Dermis microvascular lymphatic vessel endothelial cell (primary cell): Measurements from ENCODE around the gene ACTC1. TPM values are rescaled to one million over a fixed set of nuclear protein-coding genes. Genes with fewer than 3 reads are reported as not detected.
"Not testable (repeated sequence)": the region's sequence is repeated elsewhere in the genome, so short reads cannot be mapped to it uniquely, and the experiment has no call there.

Experiments used
- DNase-seq, 2 donors: peaks; one replicate each; pipeline versions ENCODE4 v3.0.0 to v3.0.0-alpha.2; 2010; ENCODE audit warnings: low read depth in 2 of 2
- total RNA-seq: library from RNA; depleted of rRNA; stranded (reverse); fragments of >200 nt; gene quantifications from 2 replicates; pipeline ENCODE4 v1.2.1, GENCODE V29; 2014

The ACTC1 gene
- total RNA-seq, result not detected in 2 replicates

DNA sequence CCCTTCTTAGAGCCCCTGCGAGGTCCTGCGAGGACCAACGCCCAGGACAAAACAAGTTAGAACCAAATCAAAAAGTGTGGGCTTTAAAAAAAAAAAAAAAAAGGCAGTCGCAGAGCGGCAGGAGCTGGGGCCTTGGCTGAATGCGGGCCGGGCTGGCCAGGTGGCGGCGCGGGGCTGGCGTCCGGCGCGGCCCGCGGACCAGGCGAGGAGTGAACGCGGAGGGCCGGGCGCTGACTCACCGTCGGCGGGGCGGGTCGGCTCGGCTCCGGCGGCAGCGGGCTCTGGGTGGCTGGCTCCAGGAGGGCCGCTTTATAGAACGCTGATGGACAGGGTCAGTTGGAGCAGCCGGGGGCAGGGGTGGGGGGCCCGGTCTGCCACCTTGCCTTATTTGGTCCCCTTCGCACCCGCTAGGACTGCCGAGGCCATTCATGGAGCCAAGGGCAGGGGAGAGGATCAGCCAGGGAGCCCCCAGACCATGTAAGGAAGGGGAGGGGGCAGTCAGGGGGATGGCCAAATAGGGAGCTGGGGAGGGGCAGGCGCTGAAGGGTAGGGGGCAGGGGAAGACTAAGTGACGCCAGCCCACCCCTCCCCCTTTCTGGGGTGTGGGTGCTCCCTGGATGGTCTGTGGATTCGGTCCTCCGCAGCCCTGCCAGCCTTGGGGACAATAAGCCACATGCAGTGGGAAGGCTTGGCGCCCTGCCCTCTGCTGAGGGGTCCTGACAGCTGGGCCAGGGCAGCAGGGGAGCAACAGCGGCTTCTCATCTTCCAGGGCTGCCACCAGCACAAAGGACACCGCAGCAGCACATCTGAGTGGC, at the start of gene ACTC1:
ACTC1 (minus strand) TSS at position 283 of the 815 bp plus-strand sequence. CDS start 741 bp downstream, outside the sequence.
- peak in 1 of 2 donors; percentile 46 for DNase-seq

DNA sequence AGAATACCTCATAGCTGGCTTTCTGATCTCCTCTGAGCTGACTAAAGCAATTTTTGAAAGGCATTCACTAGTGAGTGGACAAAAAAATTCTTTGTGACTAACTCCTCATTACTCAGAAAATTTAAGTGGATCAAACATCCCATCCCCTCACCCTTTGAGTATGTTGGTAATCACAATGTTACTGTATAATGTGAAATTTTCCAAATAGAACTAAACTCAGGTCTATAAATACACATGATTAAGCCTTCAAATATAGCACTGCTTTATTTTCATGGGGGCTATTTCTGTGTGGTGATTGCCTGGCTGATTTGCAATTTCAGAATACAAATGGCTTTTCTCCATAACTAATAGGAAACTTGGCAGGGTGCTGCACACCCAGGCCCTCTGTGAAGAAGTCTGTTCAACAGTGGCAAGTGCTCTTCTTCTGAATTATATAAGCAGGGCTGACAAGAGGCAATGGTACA, 45.9 kb upstream of the ACTC1 start:
- no peak for DNase-seq

DNA sequence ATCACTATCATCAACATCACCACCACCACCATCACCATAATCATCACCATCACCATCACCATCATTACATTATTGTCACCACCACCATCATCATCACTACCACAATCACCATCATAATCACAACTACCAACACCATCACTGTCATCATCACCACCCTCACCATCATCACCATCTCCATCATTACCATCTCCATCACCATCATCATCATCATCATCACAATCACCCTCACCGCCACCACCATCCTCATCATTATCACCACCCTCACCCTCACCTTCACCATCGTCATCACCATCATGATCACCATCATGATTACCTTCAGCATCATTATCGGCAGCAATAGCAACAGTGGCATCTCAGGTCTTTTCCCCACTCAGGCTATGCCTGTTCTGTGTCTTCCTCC, 42.9 kb upstream of the ACTC1 start:
- DNase-seq, result no peak

DNA sequence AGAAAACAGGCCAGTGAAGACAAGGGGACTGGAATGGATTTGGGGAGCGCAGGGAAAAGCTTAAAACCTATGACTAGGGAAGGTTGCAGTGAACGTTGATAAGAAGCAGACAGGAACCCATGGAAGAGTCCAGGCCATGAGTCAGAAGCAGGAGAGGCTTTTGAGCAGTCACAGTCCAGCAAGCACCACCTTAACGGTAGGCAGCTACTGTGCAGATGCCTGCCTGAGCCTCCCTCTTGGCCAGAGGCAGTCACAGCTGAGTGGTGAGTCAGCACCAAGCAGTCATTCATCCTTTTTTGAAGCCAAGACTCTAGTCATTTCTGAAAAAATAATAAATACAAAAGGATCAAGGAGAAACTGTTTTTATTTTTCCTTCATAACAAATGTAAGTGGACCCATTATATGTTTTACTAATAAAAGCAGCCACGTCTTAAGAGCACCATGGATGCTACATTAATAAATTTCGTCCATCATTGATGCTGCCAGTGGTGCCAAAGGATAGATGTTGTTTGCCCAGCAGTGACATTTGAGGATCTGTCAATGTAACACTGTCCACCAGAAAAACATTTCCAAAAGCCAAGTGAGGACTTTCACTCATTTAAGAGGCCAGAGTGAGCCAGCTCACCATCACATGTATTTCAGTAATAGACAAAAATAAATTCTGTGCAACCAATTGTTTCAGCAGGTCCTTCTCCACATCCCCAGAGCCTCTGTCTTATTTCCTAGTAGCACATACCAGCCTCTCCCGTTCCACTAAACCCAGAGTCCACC, 42.1 kb upstream of the ACTC1 start:
- DNase-seq, result peak in 1 of 2 donors; percentile 31

DNA sequence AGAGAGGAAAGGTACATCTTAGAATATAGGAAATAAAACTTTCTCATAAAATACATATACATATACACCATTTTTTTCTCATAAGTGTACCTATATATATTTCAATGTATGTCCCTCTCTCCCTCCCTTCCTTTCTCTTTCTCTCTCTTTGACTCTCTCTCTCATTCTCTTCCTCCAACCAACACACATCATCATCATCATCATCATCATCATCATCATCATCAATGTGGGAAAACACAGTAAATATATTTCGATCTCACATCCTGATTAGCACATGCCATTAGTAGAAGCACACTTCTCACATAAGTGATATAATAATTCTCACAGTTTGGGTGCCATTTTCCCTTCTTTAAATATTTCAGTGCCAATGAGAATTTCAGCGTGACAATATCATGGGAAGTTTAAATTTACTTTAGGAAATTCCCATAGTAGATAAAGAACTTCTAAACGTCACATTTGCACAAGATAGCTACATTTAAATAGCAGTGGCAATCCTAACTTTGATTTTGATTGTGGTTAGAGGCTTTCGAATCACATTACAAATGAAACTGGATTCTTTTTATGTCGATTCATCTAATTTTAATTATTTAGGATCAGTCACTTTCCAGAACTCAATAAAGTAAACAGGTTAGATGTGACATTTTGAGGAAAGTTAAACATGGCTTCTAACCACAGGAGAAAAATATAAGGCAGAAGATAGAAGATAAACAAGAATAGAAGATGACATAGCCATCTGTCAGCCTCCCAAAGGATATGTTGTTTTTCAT, 33.0 kb upstream of the ACTC1 start:
- DNase-seq, result no peak

DNA sequence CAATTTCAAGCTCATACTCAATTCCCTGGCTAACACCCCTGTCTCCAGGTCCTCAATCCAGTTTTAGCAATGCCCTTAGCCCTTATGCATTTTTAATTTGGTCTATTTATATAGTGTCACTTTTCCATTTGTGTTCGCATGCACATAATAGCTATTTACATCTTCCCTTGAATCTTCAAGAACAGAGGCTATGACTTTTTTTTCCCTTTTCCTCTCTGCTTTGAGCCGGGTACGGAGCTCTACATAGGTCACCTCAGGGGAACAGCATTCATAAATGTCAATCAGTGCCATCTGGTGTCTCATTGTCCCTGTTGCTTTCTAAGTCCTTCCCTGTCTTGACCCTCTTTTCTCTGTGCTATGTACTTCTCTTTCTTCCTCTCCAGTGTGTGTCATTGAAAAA, 26.5 kb upstream of the ACTC1 start:
- DNase-seq, result no peak

DNA sequence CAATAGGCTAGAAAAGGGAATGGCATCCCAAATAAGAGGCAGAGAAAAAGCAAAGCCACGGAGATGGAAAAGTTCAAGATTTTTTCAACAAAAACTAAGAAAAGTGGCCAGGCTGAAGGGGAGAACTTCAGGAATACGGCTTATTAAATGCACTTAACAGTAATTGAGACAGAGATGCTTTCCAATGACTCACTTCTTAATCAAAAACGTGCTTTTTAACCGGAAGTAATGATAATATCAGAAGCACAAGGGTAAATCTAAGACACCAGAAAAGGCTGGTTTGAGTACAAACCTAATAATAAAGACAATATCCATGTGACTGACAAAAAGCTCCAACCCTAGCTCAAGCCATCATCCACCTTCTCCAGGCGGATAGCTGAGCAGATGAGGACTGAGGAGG, 24.8 kb upstream of the ACTC1 start:
- DNase-seq, result no peak

DNA sequence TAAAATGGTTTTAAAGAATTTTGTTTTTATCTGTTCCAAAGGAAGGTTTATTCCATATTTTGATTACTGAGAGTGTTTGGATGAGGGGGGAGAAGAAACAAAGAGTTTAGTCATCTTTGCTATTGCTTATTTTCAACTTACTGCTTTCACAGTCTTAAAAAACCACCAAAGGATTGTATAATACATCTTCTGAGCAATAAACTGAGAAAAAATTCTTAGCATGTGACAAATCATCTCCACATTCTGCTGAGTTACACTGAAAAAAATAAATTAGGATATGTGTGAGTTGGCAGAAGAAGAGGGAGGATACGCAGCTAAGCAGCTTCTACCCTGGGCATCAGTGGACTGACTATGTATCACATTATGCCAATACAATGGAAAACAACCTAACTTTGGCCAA, 23.2 kb upstream of the ACTC1 start:
- DNase-seq, result no peak

DNA sequence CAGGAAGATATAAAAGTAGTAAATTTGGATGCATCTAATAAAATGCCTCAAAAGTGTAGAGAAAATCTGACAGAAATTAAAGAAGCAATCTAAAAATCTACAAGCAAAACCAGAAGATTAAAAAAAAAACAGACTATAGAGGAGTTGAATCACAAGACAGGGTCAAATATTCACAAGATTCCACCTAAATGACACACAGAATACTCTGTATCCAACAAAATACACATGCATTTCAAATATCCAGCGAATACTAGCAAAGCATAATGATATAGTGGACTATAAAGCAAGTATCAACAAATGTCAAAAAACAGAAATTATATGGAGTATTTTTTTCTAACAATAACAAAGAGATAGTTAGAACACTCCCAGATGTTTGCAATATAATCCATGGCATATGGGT, 20.5 kb upstream of the ACTC1 start:
- no peak for DNase-seq

DNA sequence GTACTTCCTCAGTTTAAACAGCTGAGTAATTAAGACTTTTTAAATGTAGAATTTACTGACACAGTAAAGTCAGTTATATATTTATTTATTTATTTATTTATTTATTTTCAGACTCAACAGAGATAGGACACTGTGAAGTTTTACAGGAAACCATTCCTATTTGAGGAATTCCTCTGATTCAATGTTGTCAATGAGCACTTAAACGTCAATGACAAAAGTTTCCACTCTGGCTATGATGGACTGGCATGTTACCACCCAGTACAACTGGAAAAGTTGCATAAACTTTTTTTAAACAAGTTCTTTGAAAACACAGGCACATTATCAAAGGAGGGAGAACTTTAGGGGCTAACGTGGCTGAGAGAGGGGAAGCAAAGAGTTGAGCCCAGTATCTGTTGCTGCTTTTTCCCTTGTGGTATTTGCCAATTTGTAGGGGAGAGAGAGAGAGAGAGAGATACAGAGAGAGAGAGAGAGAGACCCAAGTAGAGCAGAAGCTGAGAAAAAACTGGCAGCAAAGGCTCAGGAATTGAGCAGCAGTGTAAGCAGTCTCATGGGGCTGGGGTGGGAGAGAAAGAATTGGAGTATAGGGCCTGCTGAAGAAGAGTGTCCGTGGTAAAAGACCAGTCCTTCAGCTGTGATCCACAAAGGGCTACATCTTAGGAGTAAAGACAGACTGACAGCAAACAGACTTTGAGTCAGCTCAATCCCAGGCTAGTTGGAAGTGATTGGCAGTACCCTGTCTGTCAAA, 18.3 kb upstream of the ACTC1 start:
- DNase-seq, result peak in 1 of 2 donors; percentile 61

DNA sequence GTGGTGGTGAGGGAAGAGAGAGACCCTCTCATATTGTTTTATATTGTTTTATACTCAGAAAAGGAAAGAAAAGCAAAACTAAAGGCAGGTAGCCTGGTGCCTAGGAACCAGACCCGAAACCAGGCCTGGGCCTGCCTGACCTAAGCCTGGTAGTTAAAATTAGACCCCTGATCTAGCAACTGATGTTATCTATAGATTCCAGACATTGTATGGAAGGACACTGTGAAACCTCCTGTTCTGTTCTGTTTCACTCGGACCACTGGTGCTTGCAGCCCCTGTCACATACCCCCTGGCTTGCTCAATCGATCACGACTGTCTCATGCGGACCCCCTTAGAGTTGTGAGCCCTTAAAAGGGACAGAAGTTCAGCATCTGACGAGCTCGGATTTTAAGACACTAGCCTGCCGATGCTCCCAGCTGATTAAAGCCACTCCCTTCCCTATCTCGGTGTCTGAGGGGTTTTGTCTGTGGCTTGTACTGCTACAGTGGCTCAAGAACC, 17.6 kb upstream of the ACTC1 start:
- not testable (repeated sequence) for DNase-seq

DNA sequence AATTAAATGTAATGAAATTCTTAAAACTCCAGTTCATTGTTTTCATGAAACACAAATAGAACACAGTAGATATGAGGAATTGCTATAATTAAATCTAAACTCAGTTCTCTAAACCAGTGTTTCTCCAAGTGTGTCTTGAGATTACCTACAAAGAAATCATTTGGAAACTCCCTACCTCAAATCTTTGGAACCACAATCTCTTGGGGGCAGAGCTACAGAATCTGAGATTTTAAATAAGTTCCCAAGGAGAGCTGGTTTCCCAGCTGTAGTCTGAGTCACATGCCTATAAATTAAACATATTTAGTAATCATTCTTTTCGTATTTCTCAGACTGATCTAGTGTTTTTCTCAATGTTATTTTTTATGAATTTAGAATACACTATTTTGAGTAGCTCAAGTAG, 17.0 kb upstream of the ACTC1 start:
- DNase-seq, result no peak

DNA sequence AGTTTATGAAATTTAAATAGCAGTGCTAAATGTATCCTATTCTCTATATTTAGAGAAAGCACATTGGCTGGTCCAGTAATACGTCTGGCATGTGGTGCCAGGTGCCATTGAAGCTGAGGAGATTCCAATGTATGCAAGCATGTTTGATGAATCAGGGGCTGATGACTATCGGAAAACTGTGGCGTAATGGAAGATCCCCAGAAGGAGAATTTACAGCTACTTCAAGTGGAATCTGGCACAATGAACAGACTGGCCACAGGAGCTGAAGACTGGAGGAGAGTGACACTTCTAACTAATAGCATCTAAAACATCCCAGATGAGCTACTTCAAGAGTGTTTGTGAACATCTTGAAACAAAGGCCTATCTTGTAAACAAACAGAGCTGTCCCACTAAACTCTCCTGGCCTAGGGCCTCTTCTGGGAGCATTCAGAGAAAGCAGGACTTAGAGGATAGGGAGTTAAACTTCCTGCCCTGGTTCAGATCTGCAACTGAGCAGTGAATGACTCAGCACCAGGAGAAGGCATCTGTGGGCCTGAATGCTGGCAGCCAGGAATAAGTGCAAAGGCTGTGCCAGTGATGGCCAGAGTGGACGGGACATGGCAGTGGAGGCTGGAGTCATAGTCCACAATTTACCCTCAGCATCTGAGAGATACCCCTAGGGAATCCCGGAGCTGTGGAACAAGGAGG, 15.2 kb upstream of the ACTC1 start:
- no peak for DNase-seq

DNA sequence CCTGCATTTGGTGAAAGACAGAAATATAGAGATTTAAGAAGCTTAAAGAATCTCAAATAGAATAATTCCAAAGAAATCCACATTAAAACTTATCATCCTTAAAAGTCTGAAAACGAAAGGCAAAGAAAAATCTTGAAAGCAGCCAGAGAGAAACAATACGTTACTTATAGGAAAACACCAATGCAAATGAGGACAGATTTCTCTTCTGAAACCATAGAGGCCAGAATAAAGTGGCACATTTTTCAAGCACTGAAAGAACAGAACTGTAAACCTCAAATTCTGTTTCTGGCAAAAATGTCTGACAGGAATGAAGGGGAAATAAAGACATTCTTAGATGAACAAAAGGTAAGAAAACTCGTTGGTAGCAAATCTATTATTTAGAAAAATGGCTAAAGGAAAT, 13.8 kb upstream of the ACTC1 start:
- DNase-seq, result no peak

DNA sequence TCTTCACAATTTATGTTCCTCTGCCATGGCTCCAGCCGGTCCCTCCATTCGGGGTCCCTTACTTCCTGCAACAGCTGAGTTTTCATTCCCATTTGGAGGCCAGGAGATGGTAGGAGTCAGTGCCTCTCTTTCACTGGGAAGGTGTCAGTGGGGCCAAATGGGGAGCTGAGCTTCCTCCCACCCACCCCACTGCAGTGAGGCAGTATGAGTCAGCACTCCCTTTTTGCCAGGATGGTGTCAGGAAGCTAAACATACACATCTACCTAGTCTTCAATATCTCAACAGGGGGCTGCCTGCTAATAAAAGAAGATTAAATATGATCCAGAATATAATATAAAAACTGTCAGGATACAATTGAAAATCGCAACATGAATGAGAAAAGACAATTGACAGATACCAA, 12.7 kb upstream of the ACTC1 start:
- no peak for DNase-seq

DNA sequence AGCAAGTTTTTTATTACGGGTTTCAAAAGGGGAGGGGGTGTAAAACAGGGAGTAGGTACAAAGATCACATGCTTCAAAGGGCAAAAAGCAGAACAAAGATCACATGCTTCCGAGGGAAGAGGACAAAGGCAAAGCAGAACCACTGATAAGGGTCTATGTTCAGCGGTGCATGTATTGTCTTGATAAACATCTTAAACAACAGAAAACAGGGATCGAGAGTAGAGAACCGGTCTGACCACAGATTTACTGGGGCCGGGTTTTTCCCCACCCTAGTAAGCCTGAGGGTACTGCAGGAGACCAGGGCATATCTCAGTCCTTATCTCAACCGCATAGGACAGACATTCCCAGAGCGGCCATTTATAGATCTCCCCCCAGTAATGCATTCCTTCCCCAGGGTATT, 11.9 kb upstream of the ACTC1 start:
- DNase-seq, result not testable (repeated sequence)

DNA sequence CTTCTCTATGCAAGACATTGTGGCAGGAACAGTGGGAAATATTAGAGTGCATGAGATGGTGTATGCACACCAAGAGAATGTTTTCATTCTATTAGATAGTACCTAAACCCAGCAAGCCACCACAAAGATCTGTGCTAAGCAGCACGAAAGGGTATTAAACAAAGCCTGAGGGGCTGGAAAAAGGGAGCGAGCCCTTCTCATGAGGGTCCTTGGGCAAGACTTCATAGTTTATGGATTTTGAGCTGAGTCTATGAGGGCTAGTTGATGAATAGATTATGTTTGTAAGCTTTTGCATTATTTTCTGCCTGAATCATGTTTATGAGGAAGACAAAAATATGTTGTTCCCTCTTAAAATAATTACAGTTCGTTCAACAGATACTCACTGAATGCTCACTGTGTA, 9.4 kb upstream of the ACTC1 start:
- no peak for DNase-seq

DNA sequence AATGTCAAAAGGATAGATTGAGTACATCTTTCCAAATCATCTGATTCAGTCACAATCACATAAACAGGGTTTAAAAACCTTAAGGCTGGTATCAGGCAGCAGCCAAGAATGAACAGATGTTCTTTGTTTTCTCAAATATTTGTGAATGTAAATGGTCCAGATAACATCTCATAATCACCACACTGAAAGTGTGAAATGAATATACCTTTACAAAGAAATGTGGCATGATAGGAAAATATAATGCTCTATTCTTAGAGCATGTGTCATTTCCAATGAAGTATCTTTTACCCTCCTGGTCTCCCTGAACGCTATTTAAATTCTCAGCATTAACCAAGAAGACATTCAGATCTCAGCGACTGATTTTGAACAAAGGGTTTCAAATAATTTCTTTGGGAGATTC, 8.8 kb upstream of the ACTC1 start:
- DNase-seq, result no peak

DNA sequence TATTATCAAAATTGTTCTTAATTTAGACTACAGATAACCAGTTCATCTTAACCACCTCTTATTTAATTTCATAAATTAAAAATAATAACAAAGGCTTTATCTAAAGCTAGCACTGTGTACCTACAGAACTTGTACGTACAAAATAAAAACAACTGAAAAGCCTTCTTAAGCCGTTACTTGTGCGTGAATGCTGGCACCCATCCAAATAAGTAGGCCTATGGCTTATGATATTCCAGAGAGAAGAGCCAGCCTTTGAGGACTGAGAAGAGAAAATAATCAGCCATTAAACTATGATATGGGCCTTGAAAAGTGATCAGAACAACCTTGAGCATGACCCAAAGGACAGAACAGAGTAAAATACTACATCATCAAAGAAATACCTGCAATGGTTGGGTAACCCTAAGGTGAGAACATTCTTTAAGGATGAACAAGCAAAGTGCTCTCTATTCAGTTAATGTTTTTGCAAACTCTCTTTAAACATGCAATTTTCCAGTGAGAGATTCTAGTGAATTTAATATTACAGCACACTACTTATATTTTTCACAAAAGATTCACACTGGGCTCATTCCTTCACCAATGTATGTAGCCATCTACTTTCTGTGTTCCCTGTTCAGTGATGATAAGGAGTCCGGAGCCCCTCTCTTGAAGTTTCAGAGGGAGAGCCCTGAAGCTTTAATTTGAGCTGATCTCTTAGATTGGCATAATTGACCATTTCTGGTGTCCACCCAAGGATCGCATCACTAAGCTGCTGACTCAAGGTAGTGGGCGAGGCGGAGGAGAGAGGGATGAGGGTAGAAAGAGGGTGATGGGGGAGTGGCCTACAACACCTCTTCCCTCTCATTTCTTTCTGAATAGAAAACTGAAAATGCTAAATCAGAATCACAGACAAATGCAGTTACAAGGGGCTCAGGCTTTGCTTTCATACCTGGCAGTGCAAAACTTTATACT, 7.7 kb upstream of the ACTC1 start:
- DNase-seq, result no peak
